ENCODE measurements around the gene SHISA7.

DNA sequence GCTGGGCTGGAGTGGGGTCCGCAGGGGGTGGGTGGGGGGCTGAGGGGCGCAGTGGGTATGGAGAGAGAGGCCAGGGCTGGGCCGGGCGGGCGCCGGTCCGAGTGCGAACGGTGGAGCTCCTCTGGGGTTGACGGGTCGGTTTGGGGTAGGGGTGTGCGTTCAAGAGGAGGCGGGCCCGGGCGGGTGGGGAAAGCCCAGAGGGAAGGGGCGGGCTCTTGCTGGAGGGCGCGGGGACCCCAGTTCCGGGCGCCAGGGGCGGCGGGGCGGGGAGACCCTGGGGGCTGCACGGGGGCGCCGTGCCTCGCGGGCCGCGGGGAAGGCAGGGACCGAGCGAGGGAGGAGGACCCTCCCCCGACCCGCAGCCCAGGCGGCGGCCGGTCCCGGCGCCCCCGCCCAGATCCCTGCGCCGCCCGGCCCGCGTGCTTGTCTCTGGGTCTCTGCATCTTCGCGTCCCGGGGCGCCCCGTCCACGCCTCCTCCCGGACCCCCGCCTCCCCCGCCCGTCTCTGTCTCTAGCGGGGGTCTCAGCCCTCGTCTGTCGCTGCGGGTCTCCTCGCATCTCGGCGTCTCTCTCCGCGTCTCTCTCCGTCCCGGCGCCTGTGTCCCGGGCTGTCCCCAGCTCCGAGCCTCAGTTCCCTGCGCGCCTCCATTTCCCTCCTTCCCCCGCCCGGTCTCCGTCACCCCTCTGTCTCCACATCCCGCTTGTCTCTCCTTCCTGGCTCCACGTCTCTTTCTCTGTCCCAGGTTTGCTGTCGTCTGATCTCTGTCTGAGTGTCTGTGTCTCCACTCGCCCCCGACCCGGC, 8.3 kb upstream of the SHISA7 start:
- TF ChIP-seq ZNF561 (tag by site-specific recombination; IDR thresholded peaks at IDR 0.05; ENCODE audit: borderline replicate concordance) (no peak), PRDM1 (tag by site-specific recombination; IDR thresholded peaks at IDR 0.05) (no peak), ZBTB7A (tag by site-specific recombination; IDR thresholded peaks at IDR 0.05; ENCODE audit: low read depth) (0 out of 2 replicates have a peak, but pooled peaks have one; percentile 50), ZNF701 (tag by site-specific recombination; IDR thresholded peaks at IDR 0.05) (no peak), YY1 (tag by site-specific recombination; IDR thresholded peaks at IDR 0.05) (no peak; the same call in 1 of the 2 replicates), KLF10 (tag by site-specific recombination; IDR thresholded peaks at IDR 0.05) (no peak)
- TF ChIP-seq, protein P1, sequence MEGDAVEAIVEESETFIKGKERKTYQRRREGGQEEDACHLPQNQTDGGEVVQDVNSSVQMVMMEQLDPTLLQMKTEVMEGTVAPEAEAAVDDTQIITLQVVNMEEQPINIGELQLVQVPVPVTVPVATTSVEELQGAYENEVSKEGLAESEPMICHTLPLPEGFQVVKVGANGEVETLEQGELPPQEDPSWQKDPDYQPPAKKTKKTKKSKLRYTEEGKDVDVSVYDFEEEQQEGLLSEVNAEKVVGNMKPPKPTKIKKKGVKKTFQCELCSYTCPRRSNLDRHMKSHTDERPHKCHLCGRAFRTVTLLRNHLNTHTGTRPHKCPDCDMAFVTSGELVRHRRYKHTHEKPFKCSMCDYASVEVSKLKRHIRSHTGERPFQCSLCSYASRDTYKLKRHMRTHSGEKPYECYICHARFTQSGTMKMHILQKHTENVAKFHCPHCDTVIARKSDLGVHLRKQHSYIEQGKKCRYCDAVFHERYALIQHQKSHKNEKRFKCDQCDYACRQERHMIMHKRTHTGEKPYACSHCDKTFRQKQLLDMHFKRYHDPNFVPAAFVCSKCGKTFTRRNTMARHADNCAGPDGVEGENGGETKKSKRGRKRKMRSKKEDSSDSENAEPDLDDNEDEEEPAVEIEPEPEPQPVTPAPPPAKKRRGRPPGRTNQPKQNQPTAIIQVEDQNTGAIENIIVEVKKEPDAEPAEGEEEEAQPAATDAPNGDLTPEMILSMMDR (tag by site-specific recombination; IDR thresholded peaks at IDR 0.05): no peak
- TF ChIP-seq, protein P2, sequence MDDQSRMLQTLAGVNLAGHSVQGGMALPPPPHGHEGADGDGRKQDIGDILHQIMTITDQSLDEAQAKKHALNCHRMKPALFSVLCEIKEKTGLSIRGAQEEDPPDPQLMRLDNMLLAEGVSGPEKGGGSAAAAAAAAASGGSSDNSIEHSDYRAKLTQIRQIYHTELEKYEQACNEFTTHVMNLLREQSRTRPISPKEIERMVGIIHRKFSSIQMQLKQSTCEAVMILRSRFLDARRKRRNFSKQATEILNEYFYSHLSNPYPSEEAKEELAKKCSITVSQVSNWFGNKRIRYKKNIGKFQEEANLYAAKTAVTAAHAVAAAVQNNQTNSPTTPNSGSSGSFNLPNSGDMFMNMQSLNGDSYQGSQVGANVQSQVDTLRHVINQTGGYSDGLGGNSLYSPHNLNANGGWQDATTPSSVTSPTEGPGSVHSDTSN (CRISPR knock-in tag; IDR thresholded peaks at IDR 0.05): no peak
- TF ChIP-seq, protein P3, sequence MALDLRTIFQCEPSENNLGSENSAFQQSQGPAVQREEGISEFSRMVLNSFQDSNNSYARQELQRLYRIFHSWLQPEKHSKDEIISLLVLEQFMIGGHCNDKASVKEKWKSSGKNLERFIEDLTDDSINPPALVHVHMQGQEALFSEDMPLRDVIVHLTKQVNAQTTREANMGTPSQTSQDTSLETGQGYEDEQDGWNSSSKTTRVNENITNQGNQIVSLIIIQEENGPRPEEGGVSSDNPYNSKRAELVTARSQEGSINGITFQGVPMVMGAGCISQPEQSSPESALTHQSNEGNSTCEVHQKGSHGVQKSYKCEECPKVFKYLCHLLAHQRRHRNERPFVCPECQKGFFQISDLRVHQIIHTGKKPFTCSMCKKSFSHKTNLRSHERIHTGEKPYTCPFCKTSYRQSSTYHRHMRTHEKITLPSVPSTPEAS (tag by site-specific recombination; IDR thresholded peaks at IDR 0.05): no peak
- TF ChIP-seq, protein P4, sequence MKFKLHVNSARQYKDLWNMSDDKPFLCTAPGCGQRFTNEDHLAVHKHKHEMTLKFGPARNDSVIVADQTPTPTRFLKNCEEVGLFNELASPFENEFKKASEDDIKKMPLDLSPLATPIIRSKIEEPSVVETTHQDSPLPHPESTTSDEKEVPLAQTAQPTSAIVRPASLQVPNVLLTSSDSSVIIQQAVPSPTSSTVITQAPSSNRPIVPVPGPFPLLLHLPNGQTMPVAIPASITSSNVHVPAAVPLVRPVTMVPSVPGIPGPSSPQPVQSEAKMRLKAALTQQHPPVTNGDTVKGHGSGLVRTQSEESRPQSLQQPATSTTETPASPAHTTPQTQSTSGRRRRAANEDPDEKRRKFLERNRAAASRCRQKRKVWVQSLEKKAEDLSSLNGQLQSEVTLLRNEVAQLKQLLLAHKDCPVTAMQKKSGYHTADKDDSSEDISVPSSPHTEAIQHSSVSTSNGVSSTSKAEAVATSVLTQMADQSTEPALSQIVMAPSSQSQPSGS (tag by site-specific recombination; IDR thresholded peaks at IDR 0.05; ENCODE audit: low read depth): no peak
- TF ChIP-seq, protein P5, sequence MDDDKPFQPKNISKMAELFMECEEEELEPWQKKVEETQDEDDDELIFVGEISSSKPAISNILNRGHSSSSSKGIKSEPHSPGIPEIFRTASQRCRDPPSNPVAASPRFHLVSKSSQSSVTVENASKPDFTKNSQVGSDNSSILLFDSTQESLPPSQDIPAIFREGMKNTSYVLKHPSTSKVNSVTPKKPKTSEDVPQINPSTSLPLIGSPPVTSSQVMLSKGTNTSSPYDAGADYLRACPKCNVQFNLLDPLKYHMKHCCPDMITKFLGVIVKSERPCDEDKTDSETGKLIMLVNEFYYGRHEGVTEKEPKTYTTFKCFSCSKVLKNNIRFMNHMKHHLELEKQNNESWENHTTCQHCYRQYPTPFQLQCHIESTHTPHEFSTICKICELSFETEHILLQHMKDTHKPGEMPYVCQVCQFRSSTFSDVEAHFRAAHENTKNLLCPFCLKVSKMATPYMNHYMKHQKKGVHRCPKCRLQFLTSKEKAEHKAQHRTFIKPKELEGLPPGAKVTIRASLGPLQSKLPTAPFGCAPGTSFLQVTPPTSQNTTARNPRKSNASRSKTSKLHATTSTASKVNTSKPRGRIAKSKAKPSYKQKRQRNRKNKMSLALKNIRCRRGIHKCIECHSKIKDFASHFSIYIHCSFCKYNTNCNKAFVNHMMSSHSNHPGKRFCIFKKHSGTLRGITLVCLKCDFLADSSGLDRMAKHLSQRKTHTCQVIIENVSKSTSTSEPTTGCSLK (tag by site-specific recombination; IDR thresholded peaks at IDR 0.05): no peak
